Measurements from ENCODE around the gene PPP1R14D.
A peak's percentile ranks its signal among the peaks of the same experiment; 100 is the strongest.

The PPP1R14D gene

GRCh38 chr15:40789119-40789518 is 39.4 kb downstream of the PPP1R14D start:
- TF ChIP-seq CTCF (conservative IDR thresholded peaks at IDR 0.05): no peak
- peak overlapping the region; percentile 95 for H3K27ac ChIP-seq

GRCh38 chr15:40787991-40788390 is 40.5 kb downstream of the PPP1R14D start:
- no peak for TF ChIP-seq CTCF (conservative IDR thresholded peaks at IDR 0.05)

GRCh38 chr15:40787344-40787841 is 41.1 kb downstream of the PPP1R14D start:
- TF ChIP-seq CTCF (conservative IDR thresholded peaks at IDR 0.05): no peak
- H3K27ac ChIP-seq: peak overlapping the region; percentile 95

More at GRCh38 chr15:40787991-40788390, 40.5 kb downstream of the PPP1R14D start:
- peak overlapping the region; percentile 95 for H3K27ac ChIP-seq

- TF ChIP-seq CTCF (conservative IDR thresholded peaks at IDR 0.05): no peak
- H3K27ac ChIP-seq: peak overlapping the region; percentile 95
Measured at GRCh38 chr15:40785814-40786213, 42.7 kb downstream of the PPP1R14D start.

- H3K27ac ChIP-seq: peak overlapping the region; percentile 95
- TF ChIP-seq CTCF (conservative IDR thresholded peaks at IDR 0.05): no peak
Measured at GRCh38 chr15:40785164-40785563, 43.3 kb downstream of the PPP1R14D start.

- TF ChIP-seq CTCF (conservative IDR thresholded peaks at IDR 0.05): peak; percentile 91
- H3K27ac ChIP-seq: peak overlapping the region; percentile 95
Measured at GRCh38 chr15:40782609-40783227, 45.8 kb downstream of the PPP1R14D start.

GRCh38 chr15:40776537-40777141 is 51.9 kb downstream of the PPP1R14D start:
- H3K27ac ChIP-seq: peak overlapping the region; percentile 4; the same call in 1 of the 2 replicates

More at GRCh38 chr15:40776537-40777141, 51.9 kb downstream of the PPP1R14D start:
- no peak for TF ChIP-seq CTCF (conservative IDR thresholded peaks at IDR 0.05)

Data from VCaP (cell line).